D721Med (cell line): Measurements from ENCODE around the gene AIM2.
"Not testable (repeated sequence)": the region's sequence is repeated elsewhere in the genome, so short reads cannot be mapped to it uniquely, and the experiment has no call there.

Experiments
- DNase-seq: peaks from one replicate; pipeline ENCODE4 v3.0.0; 2011; ENCODE audit warnings: low spot score; ENCODE audit not compliant: insufficient read length
- FAIRE-seq: peaks from 2 replicates; lab custom pipeline; 2011; peaks lifted over from hg19 to GRCh38; lab: Jason Lieb, UNC
- TF ChIP-seq, protein P1 (sequence below): IDR thresholded peaks from 2 replicates; pipeline ENCODE4 v1.5.1; 2012; ENCODE audit warnings: mild to moderate bottlenecking, control low read depth; ENCODE audit not compliant: insufficient read depth; ENCODE audit errors: missing control alignments

AIM2 gene

GRCh38 chr1:159058751-159059150 lies 17.8 kb downstream of the AIM2 start:
- TF ChIP-seq, protein P1, sequence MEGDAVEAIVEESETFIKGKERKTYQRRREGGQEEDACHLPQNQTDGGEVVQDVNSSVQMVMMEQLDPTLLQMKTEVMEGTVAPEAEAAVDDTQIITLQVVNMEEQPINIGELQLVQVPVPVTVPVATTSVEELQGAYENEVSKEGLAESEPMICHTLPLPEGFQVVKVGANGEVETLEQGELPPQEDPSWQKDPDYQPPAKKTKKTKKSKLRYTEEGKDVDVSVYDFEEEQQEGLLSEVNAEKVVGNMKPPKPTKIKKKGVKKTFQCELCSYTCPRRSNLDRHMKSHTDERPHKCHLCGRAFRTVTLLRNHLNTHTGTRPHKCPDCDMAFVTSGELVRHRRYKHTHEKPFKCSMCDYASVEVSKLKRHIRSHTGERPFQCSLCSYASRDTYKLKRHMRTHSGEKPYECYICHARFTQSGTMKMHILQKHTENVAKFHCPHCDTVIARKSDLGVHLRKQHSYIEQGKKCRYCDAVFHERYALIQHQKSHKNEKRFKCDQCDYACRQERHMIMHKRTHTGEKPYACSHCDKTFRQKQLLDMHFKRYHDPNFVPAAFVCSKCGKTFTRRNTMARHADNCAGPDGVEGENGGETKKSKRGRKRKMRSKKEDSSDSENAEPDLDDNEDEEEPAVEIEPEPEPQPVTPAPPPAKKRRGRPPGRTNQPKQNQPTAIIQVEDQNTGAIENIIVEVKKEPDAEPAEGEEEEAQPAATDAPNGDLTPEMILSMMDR = no peak
- no peak for DNase-seq
- FAIRE-seq = no peak

DNA sequence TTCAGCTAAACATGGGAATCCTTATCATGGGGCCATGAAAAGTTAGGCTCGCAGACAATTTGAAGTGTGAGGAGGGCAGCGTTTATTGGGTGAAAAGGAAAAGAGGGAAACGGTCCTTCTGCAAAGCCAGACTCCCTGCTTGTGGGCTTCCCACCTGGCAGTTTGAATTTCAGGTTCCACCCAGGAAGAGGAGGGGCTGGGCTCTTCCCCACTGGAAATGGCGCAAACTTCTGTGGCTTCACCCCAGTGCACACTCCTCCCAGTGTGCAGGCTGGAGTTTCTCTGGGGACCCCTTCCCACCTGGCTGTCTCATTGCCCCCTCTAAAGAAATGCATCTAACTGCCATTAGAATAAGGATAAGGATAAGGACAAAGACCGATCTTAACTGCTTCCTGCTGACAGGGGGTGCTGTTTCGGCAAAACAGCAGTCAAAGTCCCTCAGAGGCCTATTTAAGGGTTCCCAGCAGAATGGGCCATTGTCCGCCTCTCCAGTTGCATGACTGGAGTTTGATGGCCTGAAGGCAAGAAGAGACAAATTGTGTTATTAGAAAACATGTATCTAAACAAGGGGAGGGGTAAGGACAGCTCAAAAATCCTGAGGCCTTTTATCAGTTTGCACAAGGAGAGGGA lies 20.4 kb downstream of the AIM2 start:
- TF ChIP-seq, protein P1 = peak; percentile 19
- no peak for FAIRE-seq
- no peak for DNase-seq

- DNase-seq (no peak), FAIRE-seq (no peak)
- TF ChIP-seq, protein P1 = no peak
Observed at GRCh38 chr1:159055181-159055641, 21.4 kb downstream of the AIM2 start.

- TF ChIP-seq, protein P1 = no peak
- DNase-seq = no peak
- no peak for FAIRE-seq
Observed at GRCh38 chr1:159054427-159054826, 22.1 kb downstream of the AIM2 start.

- DNase-seq = no peak
- TF ChIP-seq, protein P1 = no peak
- FAIRE-seq = no peak
Observed at GRCh38 chr1:159051436-159051835, 25.1 kb downstream of the AIM2 start.

GRCh38 chr1:159046486-159046885 lies 30.1 kb downstream of the AIM2 start:
- DNase-seq, FAIRE-seq: not testable (repeated sequence)

- TF ChIP-seq, protein P1 = no peak
- DNase-seq (no peak), FAIRE-seq (no peak)
Observed at GRCh38 chr1:159040893-159041724, 35.5 kb downstream of the AIM2 start.
